IMR-90 (cell line): ENCODE data around the gene NOS1.

Experiments used
- BHLHE40 ChIP-seq: fragments of 150-350 bp; IDR thresholded peaks from 2 replicates; pipeline ENCODE4 v1.6.1; 2016; ENCODE audit warnings: mild to moderate bottlenecking, low read depth, low read length
- CEBPB ChIP-seq: IDR thresholded peaks from 2 replicates; pipeline ENCODE4 v1.6.1; 2012; ENCODE audit warnings: low read depth, low read length, improper control_type of control experiment
- CHD1 ChIP-seq: IDR thresholded peaks from 2 replicates; pipeline ENCODE4 v1.6.1; 2012; ENCODE audit warnings: low read depth, low read length, improper control_type of control experiment
- CTCF ChIP-seq: conservative IDR thresholded peaks from 2 replicates; pipeline ENCODE4 v1.5.1; 2012; ENCODE audit warnings: mild to moderate bottlenecking, low read depth, low read length, improper control_type of control experiment
- MAFK ChIP-seq: IDR thresholded peaks from 2 replicates; pipeline ENCODE4 v1.6.1; 2012; ENCODE audit warnings: low read depth, low read length, improper control_type of control experiment
- MAZ ChIP-seq: IDR thresholded peaks from 2 replicates; pipeline ENCODE4 v1.6.1; 2012; ENCODE audit warnings: low read depth, mild to moderate bottlenecking, low read length, improper control_type of control experiment, moderate library complexity, borderline replicate concordance
- MXI1 ChIP-seq: IDR thresholded peaks from 2 replicates; pipeline ENCODE4 v1.6.1; 2012; ENCODE audit warnings: low read depth, mild to moderate bottlenecking, low read length, moderate library complexity, borderline replicate concordance
- NFE2L2 ChIP-seq: fragments of 150-350 bp; IDR thresholded peaks from 2 replicates; pipeline ENCODE4 v1.6.1; 2016; ENCODE audit warnings: low read depth, mild to moderate bottlenecking, low read length
- POLR2A ChIP-seq: IDR thresholded peaks from 2 replicates; pipeline ENCODE4 v1.6.1; 2012; ENCODE audit warnings: mild to moderate bottlenecking, low read depth, low read length
- RAD21 ChIP-seq: IDR thresholded peaks from 2 replicates; pipeline ENCODE4 v1.6.1; 2012; ENCODE audit warnings: low read length, improper control_type of control experiment
- RCOR1 ChIP-seq: IDR thresholded peaks from 2 replicates; pipeline ENCODE4 v1.6.1; 2012; ENCODE audit warnings: mild to moderate bottlenecking, low read length, improper control_type of control experiment; ENCODE audit not compliant: insufficient replicate concordance
- SMC3 ChIP-seq: fragments of 150-350 bp; IDR thresholded peaks from 2 replicates; pipeline ENCODE4 v1.6.1; 2016; ENCODE audit warnings: low read depth, mild to moderate bottlenecking, antibody characterized with exemption, low read length, moderate library complexity
- USF2 ChIP-seq: fragments of 150-350 bp; IDR thresholded peaks from 2 replicates; pipeline ENCODE4 v1.6.1; 2017; ENCODE audit warnings: mild to moderate bottlenecking, antibody characterized with exemption, low read length, low read depth

- TF ChIP-seq CTCF (no peak), POLR2A (no peak), MXI1 (no peak), BHLHE40 (no peak), CEBPB (no peak), USF2 (no peak), RCOR1 (no peak), CHD1 (no peak), MAZ (no peak), SMC3 (no peak), MAFK (no peak), NFE2L2 (no peak), RAD21 (no peak)
Observed at GRCh38 chr12:117322428-117322827, 39.0 kb downstream of the NOS1 start.
